HG02759 (cell line): ENCODE results near the gene CPA4.

Experiments used
- ATAC-seq: cut with Tn5 transposase; IDR thresholded peaks from one replicate; pipeline ENCODE4 v1.9.1; 2021; ENCODE audit warnings: mild to moderate bottlenecking, moderate library complexity; ENCODE audit not compliant: unreplicated experiment

CPA4 gene

GRCh38 chr7:130274296-130274695 lies 18.7 kb upstream of the CPA4 start:
- ATAC-seq, result no peak

DNA sequence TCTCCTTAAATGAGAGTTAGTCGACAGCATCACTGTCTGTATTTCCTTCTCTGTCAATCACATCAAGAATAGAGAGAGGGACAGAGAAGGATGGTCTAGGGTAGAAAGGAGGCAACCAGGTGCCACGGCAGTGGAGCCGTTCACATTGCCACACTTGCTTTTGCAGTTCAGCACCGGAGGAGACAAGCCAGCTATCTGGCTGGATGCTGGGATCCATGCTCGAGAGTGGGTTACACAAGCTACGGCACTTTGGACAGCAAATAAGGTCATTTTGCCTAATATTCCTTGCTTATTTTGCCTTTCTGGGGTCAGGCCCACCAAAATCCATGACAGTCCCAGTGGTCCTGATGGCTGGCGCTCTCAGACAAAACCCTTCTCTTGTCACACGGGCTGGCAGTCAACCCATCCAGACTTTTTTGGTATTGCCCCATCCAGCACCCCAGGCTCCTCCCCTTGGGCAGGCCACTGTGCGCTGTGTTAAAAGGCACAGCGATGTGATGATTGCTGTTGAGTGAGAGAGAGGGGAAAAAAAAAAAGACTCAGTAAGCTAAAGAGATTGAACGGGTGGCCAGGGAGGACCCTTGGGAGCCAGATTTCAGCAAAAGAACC lies 17.9 kb upstream of the CPA4 start:
- ATAC-seq, result no peak

GRCh38 chr7:130275826-130276297 lies 17.1 kb upstream of the CPA4 start:
- no peak for ATAC-seq

DNA sequence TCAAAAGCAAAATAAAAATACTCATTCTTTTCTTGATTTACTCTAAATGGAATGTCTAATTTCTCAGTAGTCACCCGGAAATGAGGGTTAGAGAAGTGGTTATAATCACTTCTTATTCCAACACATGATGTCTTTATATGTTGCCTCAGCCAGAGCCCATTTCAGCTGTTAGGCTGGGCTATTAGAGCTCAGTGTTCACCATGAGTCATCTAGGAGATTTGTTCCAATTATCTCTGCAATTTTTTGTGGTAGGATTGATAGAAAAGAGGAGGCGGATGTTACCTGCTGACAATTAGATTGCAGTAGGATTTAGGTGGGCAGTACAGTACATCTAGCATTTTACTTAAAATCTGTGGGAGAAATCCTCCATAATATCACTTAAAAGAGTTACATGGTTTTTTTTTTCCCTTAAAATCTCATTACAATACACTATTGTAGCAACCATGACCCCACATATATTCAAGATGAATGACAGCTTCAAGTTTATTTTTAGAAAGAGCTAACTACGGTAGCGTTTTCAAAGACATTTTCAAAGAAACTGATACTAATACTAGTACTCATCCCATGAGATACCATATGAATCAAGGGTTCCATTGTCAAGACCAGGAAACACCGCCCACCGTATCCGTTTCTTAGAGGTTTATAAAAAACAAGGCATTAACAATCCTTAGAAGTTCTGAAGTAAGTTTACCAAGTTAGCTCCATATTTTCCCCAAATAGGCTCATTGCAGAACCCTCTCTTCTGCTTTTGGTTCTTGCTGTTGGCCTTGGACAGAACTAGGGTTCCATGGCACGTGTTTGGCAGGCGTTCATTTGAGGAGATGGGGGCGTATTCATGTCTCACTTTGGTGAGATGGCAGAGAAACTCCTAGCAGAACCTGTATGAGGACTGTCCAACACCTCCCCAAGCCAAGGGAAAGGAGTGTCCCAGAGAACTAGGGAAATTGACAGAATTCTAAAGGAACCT lies 15.9 kb upstream of the CPA4 start:
- ATAC-seq, result no peak

- ATAC-seq, result no peak
Observed at GRCh38 chr7:130277763-130278643, 15.0 kb upstream of the CPA4 start.

- ATAC-seq, result no peak
Observed at GRCh38 chr7:130278860-130279259, 14.1 kb upstream of the CPA4 start.

GRCh38 chr7:130279286-130279685 lies 13.7 kb upstream of the CPA4 start:
- ATAC-seq, result no peak

- no peak for ATAC-seq
Observed at GRCh38 chr7:130279906-130280305, 13.1 kb upstream of the CPA4 start.

DNA sequence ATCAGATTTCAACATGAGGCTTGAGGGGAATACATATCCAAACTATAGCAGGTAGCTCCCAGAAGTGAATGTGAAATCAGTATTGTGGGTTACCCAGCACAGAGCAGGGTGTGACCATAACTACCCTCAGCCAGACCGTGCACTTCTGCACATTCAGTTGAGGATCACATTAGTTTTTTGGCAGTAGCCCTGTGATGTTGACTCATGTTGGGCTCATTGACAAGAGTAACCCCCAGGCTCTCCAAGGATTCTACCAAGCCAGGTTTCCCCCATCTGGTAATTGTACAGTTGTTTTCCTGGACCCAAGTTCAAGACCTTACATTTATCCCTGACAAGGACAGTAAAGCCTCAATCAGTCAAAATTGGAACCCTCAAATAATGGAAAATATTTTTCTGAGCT lies 11.7 kb upstream of the CPA4 start:
- ATAC-seq, result no peak

GRCh38 chr7:130286881-130287280 lies 6.1 kb upstream of the CPA4 start:
- ATAC-seq, result no peak

GRCh38 chr7:130288168-130288567 lies 4.8 kb upstream of the CPA4 start:
- ATAC-seq, result no peak

DNA sequence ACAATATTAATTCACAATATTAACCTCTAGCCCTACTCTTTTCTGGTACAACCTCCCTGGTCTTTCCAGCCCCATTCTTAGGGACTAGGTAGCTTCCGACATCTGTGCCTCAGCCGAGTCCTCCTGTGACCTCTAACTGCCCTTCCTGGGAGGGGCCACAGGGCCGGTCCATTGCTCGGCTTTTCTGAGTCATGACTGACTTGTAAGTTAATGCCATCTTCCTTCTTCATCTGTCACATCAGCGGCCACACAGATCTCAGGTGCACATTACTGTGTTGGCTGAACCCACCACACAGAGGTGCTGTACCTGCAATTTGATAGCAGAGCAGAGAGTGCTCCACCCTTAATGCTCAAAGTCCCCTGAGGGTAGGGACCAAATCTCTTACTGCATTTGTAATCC lies 4.1 kb upstream of the CPA4 start:
- no peak for ATAC-seq

DNA sequence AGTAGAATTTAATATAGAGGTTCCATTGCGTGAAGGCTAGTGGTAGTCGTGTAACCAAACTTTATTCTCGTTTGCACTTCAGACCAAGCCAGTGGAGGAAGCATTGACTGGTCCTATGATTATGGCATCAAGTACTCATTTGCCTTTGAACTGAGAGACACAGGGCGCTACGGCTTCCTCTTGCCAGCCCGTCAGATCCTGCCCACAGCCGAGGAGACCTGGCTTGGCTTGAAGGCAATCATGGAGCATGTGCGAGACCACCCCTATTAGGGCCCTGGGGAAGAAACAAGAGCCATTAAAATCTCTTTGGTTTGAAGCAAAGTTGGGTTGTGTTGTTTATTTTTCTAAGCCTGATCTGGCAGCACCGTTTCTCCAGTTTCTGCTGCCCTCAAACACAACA lies 3.5 kb upstream of the CPA4 start:
- no peak for ATAC-seq

GRCh38 chr7:130290745-130291144 lies 2.2 kb upstream of the CPA4 start:
- ATAC-seq, result no peak

GRCh38 chr7:130293521-130293920 lies 560 bp downstream of the CPA4 start:
- no peak for ATAC-seq

GRCh38 chr7:130294314-130294713 lies 1.4 kb downstream of the CPA4 start:
- ATAC-seq, result no peak

DNA sequence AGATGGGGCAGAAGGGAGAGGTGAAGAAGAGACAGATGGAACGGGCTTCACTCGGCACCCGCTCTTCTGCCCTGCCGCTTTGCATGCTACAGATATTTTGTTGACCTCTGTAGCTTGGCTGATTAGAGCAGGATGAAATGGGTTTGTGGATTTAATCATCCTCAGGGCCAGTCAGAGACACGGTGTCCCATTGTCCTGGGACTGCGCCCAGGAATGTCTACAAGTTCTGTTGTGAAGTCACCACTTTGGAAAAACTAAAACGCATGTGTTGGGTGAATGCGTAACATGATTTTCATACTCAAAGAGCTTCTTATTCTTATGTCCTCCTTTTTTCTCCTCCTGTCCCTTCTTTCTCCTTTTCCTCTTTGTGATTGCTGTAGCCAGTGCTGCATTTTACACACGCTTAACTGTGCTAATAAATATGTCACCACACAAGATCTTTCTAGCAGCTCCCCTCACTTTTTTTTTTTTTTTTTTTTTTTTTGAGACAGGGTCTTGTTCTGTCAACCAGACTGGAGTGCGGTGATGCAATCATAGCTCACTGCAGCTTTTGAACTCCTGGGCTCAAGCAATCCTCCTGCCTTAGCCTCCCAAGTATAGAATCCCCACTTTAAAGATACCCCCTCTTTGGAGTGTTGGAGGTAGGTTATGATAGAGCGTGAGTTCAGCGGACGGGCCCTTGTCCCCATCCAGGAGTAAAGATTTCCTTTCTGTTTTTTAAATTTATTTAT lies 3.4 kb downstream of the CPA4 start:
- no peak for ATAC-seq

DNA sequence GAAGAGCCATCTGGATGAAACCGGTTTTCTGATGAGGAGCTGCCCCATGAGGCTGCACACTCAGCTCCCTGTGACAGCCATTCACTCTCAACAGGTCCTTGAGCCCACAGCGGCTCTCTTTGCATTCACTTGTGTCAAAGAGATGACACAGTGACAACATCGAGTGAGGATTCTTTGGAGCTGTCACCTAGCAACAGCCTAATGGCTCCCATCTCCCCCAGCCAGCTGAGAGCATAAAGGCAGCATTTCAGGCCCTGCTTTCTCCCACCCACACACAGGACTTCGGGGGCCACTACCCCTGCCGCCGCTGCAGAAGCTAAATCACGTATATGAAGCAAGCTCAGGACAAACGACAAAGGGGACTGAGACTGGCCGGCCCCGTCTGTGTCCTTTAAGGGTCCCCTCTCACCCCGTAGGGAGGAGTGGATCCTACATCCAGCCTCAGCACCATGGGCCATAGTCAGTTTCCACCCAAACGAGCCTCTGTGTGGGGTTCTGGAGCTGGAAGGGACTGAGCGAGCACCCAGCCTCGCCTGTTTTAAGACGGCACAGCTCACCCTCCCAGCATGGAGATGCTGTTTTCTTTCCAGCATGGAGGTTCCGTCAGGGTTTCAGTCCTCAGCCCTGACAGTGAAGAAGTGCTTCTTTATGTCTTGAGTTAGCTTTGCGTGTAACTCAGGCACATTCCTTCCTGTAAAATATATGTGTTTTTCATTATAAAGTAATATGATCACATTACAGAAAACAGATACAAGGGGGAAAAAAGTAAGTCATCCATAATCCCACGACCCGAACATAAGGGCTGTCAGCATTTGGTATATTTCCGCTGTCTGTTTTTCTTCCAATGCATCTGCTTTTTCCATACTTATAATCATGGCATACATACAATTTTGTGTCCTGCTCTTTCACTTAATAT lies 4.9 kb downstream of the CPA4 start:
- no peak for ATAC-seq

- ATAC-seq, result no peak
Observed at GRCh38 chr7:130298544-130299326, 5.8 kb downstream of the CPA4 start.
